ENCODE results near the gene MOSPD2. TPM values are rescaled to one million over a fixed set of nuclear protein-coding genes. Genes with fewer than 3 reads are reported as not detected.

MOSPD2 gene
- total and polyA plus RNA-seq, 7 donors: 3.0 to 22.1 (median 14.3) TPM

DNA sequence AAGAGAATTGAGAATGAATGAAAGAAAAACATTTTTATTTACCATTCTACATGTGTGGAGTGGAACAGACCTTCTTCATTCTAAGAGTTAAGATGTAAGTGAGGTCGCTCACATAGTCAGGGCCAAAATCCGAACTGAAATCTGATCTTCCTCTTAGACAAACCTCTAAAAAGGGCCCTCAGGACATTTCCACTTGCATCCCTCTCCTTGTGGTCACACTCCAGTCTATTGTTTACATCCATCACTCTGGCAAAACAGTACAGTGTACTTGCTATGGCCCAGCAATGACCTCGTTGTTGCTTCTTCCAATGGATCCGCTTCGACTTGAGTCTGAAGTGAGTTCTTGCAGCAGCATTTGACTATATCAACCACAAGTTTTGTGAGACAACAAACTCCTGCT, 54.2 kb downstream of the MOSPD2 start:
- Histone ChIP-seq H3K27me3 (no peaks in the 10 kb centered on the region), H3K27ac (no peak overlapping the region), H3K36me3 (no peaks in the 10 kb centered on the region), H3K4me3 (no peak overlapping the region), H3K9me3 (no peaks in the 10 kb centered on the region), H3K4me1 (no peaks in the 10 kb centered on the region)
- DNase-seq: no peak
- WGBS, 2 donors: 80 to 81% methylated on average over 5 of the region's 5 CpGs
- no peak for TF ChIP-seq EP300 (IDR thresholded peaks at IDR 0.05)
- intact Hi-C loops (cut with DNase I): no loop called here

- intact Hi-C loops (cut with DNase I): no loop called here
- 65 to 66% methylated on average over 1 of the region's 1 CpG for WGBS, 2 donors
- no peaks in the 10 kb centered on the region for H3K4me1 ChIP-seq
- H3K27me3 ChIP-seq: no peaks in the 10 kb centered on the region
- TF ChIP-seq POLR2AphosphoS5 (IDR thresholded peaks at IDR 0.05): no peak
- TF ChIP-seq EP300 (IDR thresholded peaks at IDR 0.05): no peak
- TF ChIP-seq CTCF (IDR thresholded peaks at IDR 0.05): no peak
- no peak for TF ChIP-seq POLR2A (IDR thresholded peaks at IDR 0.05)
- no peak for DNase-seq
- no peak overlapping the region for H3K27ac ChIP-seq
- H3K36me3 ChIP-seq: no peaks in the 10 kb centered on the region
- H3K4me3 ChIP-seq: no peak overlapping the region
- H3K9me3 ChIP-seq: no peaks in the 10 kb centered on the region
Measured at GRCh38 chrX:14930663-14931062, 57.4 kb downstream of the MOSPD2 start.

DNA sequence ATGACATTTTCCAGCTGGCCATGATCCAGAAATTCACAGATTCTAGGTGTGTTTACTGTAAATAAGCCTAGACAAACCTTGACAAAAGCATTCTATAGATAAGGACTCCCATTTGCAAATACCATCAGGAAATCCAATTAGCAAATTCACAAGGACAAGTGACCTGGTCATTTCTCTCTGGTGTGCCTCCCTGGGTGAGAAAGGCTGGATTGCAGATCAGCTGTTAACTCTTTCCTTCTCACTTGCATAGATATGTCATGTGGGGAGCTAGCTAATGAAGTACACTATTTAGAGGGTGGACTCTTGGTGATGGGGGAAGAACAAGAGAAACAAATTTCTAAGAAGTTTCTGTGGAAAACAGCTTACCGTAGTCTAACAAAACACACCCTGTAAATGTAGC, 58.9 kb downstream of the MOSPD2 start:
- TF ChIP-seq POLR2AphosphoS5 (IDR thresholded peaks at IDR 0.05) (no peak), EP300 (IDR thresholded peaks at IDR 0.05) (no peak), CTCF (IDR thresholded peaks at IDR 0.05) (no peak), POLR2A (IDR thresholded peaks at IDR 0.05) (no peak)
- intact Hi-C loops (cut with DNase I): no loop called here
- Histone ChIP-seq H3K27ac (no peak overlapping the region), H3K36me3 (no peaks in the 10 kb centered on the region), H3K27me3 (no peaks in the 10 kb centered on the region), H3K4me1 (no peaks in the 10 kb centered on the region), H3K9me3 (no peaks in the 10 kb centered on the region), H3K4me3 (no peak overlapping the region)
- 58 to 82% methylated on average over 1 of the region's 1 CpG for WGBS, 2 donors
- no peak for DNase-seq

DNA sequence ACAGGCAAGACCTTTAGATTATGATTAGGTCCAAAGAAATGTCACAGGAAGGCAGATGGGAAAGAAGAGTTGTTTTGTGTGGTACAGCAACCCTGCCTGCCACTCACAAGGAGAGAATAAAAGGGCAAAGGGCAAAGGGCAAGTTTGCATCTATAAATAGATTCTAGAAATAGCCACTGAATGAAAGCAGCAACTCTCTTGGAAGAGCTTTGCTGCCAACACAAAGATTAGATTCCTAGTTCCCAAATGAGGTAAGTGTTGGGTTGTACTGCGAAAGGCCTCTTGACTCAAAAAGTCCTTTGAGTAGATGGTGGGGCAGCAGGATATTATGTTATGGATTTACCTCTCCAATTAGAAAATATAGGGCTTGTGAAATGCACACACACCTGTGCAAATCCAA, 61.2 kb downstream of the MOSPD2 start:
- no peak overlapping the region for H3K27ac ChIP-seq
- WGBS, 2 donors: 66 to 92% methylated on average over 1 of the region's 1 CpG
- no peaks in the 10 kb centered on the region for H3K4me1 ChIP-seq
- TF ChIP-seq EP300 (IDR thresholded peaks at IDR 0.05): no peak
- TF ChIP-seq POLR2A (IDR thresholded peaks at IDR 0.05): no peak
- TF ChIP-seq POLR2AphosphoS5 (IDR thresholded peaks at IDR 0.05): no peak
- no peak for TF ChIP-seq CTCF (IDR thresholded peaks at IDR 0.05)
- DNase-seq: no peak
- no peaks in the 10 kb centered on the region for H3K36me3 ChIP-seq
- intact Hi-C loops (cut with DNase I): no loop called here
- no peak overlapping the region for H3K4me3 ChIP-seq
- H3K9me3 ChIP-seq: no peaks in the 10 kb centered on the region
- no peaks in the 10 kb centered on the region for H3K27me3 ChIP-seq

GRCh38 chrX:14936561-14936960, 63.3 kb downstream of the MOSPD2 start:
- Histone ChIP-seq H3K4me3 (no peak overlapping the region), H3K4me1 (no peaks in the 10 kb centered on the region), H3K27me3 (no peaks in the 10 kb centered on the region), H3K27ac (peak overlapping the region in 1 of 4 donors; percentile 3), H3K9me3 (no peaks in the 10 kb centered on the region), H3K36me3 (no peaks in the 10 kb centered on the region)
- intact Hi-C loops (cut with DNase I): no loop called here
- no peak for DNase-seq
- 77 to 86% methylated on average over 5 of the region's 5 CpGs for WGBS, 2 donors
- no peak for TF ChIP-seq EP300 (IDR thresholded peaks at IDR 0.05)

DNA sequence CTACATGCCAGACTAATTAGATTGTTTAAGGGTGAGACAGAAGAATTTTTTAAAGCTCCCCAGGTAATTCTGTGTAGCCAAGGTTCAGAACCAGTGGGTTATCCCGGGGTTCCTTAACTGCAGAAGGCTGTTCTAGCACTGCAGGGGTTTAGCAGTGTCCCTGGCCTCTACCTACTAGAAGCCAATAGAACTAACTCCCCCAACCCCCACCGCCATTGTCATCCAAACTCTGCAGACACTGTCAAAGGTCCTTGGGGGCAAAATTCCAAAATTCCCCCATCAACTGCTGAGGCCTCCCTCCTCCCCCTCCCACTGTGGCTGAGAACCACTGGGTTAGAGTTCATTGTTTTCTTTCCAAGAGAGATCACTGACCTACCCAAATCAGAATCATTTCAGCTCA, 66.4 kb downstream of the MOSPD2 start:
- TF ChIP-seq POLR2A (IDR thresholded peaks at IDR 0.05) (no peak), POLR2AphosphoS5 (IDR thresholded peaks at IDR 0.05) (no peak), EP300 (IDR thresholded peaks at IDR 0.05) (no peak), CTCF (IDR thresholded peaks at IDR 0.05) (no peak)
- no peak for DNase-seq
- Histone ChIP-seq H3K27ac (no peak overlapping the region), H3K4me1 (no peaks in the 10 kb centered on the region), H3K4me3 (no peak overlapping the region), H3K9me3 (no peaks in the 10 kb centered on the region), H3K36me3 (no peaks in the 10 kb centered on the region), H3K27me3 (no peaks in the 10 kb centered on the region)
- intact Hi-C loops (cut with DNase I): no loop called here
- WGBS, 2 donors: 97 to 98% methylated on average over 2 of the region's 2 CpGs
